Activated CD8-positive, alpha-beta memory T cell treated with anti-CD3 and anti-CD28 coated beads, Interleukin-2, amount 50 U/mL, for 4 hours (primary cell): ENCODE measurements around the gene MFSD6.
"Not testable (repeated sequence)": the region's sequence is repeated elsewhere in the genome, so short reads cannot be mapped to it uniquely, and the experiment has no call there.

Experiments
- DNase-seq: peaks from one replicate; pipeline ENCODE4 v3.0.0-alpha.2; 2020

MFSD6 gene

GRCh38 chr2:190505696-190506095 lies 97.5 kb downstream of the MFSD6 start:
- DNase-seq, result no peak

- no peak for DNase-seq
Observed at GRCh38 chr2:190506666-190507065, 98.5 kb downstream of the MFSD6 start.

- DNase-seq, result no peak
Observed at GRCh38 chr2:190507135-190507534, 99.0 kb downstream of the MFSD6 start.

- not testable (repeated sequence) for DNase-seq
Observed at GRCh38 chr2:190509895-190510294, 101.7 kb downstream of the MFSD6 start.

GRCh38 chr2:190511104-190511503 lies 102.9 kb downstream of the MFSD6 start:
- DNase-seq, result no peak

- no peak for DNase-seq
Observed at GRCh38 chr2:190512539-190513095, 104.5 kb downstream of the MFSD6 start.

GRCh38 chr2:190513877-190514276 lies 105.7 kb downstream of the MFSD6 start:
- DNase-seq, result no peak

GRCh38 chr2:190514676-190515075 lies 106.5 kb downstream of the MFSD6 start:
- DNase-seq, result no peak

- DNase-seq, result no peak
Observed at GRCh38 chr2:190515687-190516086, 107.5 kb downstream of the MFSD6 start.

GRCh38 chr2:190517468-190517867 lies 109.3 kb downstream of the MFSD6 start:
- no peak for DNase-seq

- no peak for DNase-seq
Observed at GRCh38 chr2:190519975-190520767, 112.0 kb downstream of the MFSD6 start.

GRCh38 chr2:190524928-190525327 lies 116.8 kb downstream of the MFSD6 start:
- DNase-seq, result no peak

GRCh38 chr2:190526105-190526750 lies 118.1 kb downstream of the MFSD6 start:
- no peak for DNase-seq

- no peak for DNase-seq
Observed at GRCh38 chr2:190527214-190527613, 119.1 kb downstream of the MFSD6 start.

- DNase-seq, result no peak
Observed at GRCh38 chr2:190527918-190528317, 119.8 kb downstream of the MFSD6 start.

GRCh38 chr2:190528521-190529001 lies 120.4 kb downstream of the MFSD6 start:
- no peak for DNase-seq

- DNase-seq, result no peak
Observed at GRCh38 chr2:190529486-190530247, 121.5 kb downstream of the MFSD6 start.

GRCh38 chr2:190530248-190530900 lies 122.2 kb downstream of the MFSD6 start:
- no peak for DNase-seq

- DNase-seq, result no peak
Observed at GRCh38 chr2:190532581-190532980, 124.4 kb downstream of the MFSD6 start.

GRCh38 chr2:190533175-190533967 lies 125.2 kb downstream of the MFSD6 start:
- DNase-seq, result no peak

GRCh38 chr2:190533968-190534309 lies 125.8 kb downstream of the MFSD6 start:
- peak; percentile 51 for DNase-seq
